ENCODE results near the gene AQP9. TPM values are rescaled to one million over a fixed set of nuclear protein-coding genes. Genes with fewer than 3 reads are reported as not detected.

Gene AQP9
- total and polyA plus RNA-seq, 8 donors: 0.30 to 6.0 (median 1.5) TPM; not detected in 1

DNA sequence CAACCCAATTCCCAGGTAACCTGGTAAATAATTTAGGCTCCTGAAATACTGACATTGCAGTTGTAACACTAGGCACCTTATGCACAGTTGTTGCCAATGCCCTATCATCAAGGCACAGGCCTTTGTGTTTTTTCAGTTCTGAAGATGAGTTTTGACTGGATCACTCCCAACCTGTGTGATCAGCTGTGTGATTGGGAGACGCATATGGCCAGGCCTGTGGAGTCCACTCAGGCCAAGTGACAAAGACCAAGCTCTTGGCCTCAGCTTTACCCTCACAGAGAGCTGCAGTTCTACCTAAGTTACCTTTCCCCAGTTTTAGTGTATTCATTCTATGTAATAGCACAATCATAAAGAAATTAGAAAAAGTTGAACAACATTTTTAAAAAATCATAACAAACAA, 19.2 kb upstream of the AQP9 start:
- no peak overlapping the region for H3K27ac ChIP-seq
- no peaks in the 10 kb centered on the region for H3K4me1 ChIP-seq
- DNase-seq: no peak
- TF ChIP-seq, protein P1, sequence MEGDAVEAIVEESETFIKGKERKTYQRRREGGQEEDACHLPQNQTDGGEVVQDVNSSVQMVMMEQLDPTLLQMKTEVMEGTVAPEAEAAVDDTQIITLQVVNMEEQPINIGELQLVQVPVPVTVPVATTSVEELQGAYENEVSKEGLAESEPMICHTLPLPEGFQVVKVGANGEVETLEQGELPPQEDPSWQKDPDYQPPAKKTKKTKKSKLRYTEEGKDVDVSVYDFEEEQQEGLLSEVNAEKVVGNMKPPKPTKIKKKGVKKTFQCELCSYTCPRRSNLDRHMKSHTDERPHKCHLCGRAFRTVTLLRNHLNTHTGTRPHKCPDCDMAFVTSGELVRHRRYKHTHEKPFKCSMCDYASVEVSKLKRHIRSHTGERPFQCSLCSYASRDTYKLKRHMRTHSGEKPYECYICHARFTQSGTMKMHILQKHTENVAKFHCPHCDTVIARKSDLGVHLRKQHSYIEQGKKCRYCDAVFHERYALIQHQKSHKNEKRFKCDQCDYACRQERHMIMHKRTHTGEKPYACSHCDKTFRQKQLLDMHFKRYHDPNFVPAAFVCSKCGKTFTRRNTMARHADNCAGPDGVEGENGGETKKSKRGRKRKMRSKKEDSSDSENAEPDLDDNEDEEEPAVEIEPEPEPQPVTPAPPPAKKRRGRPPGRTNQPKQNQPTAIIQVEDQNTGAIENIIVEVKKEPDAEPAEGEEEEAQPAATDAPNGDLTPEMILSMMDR (IDR thresholded peaks at IDR 0.05): no peak
- TF ChIP-seq POLR2A (IDR thresholded peaks at IDR 0.05) (no peak), EP300 (IDR thresholded peaks at IDR 0.05) (no peak), POLR2AphosphoS5 (IDR thresholded peaks at IDR 0.05) (no peak)
- no peaks in the 10 kb centered on the region for H3K36me3 ChIP-seq
- intact Hi-C loops (cut with DNase I; ENCODE audit: low total_unique reads): no loop called here
- H3K9me3 ChIP-seq: no peaks in the 10 kb centered on the region
- WGBS, 5 donors: 90 to 100% (median 96%) methylated on average over 1 of the region's 1 CpG
- no peak overlapping the region for H3K4me3 ChIP-seq
- no peaks in the 10 kb centered on the region for H3K27me3 ChIP-seq

DNA sequence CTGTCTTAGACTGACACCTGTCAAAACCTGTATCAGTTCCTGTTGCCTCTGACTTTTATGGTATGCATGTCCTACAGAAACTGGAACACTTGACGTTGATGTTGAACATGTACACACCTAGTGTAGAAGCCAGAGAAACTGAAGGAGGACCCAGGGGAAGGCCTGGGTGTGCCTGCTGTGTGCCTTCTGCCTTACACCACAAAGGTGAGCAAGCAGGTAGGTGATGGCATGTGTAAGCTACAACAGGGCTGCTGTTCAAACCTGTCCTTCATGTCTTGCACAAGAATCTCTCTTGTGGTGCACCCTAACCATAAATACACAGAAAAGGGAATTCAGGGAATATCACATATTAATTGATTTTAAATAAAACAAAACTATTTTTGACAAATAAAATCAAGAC, 13.6 kb upstream of the AQP9 start:
- no peaks in the 10 kb centered on the region for H3K36me3 ChIP-seq
- intact Hi-C loops (cut with DNase I; ENCODE audit: low total_unique reads): no loop called here
- no peak for TF ChIP-seq EP300 (IDR thresholded peaks at IDR 0.05)
- WGBS, 5 donors: 88 to 100% (median 96%) methylated on average over 1 of the region's 1 CpG
- H3K9me3 ChIP-seq: peaks cover 0 to 13% (median 5%) of the 10 kb centered on the region in 4 donors
- H3K27me3 ChIP-seq: no peaks in the 10 kb centered on the region
- H3K4me3 ChIP-seq: no peak overlapping the region
- H3K4me1 ChIP-seq: no peaks in the 10 kb centered on the region
- H3K27ac ChIP-seq: no peak overlapping the region
- DNase-seq: no peak

DNA sequence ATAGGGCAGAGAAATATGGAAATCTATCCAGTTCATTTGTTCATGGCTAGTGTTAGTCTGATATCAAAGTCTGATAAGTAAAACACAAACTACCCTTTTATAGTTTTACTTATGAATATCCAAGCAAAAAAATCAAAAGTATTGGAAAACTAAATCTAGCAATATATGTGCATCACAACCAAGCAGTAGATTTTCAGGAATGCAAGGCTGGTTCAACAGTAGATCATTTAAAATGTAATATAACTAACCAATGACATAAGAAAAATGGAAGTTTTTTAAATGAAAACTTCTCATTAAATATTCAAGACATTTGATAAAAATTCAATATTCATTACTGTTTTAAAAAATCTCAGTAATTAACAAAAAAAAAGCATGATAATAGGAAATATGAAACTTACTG, 12.8 kb upstream of the AQP9 start:
- Histone ChIP-seq H3K27ac (no peak overlapping the region), H3K4me1 (no peaks in the 10 kb centered on the region), H3K4me3 (no peak overlapping the region), H3K9me3 (peaks cover 0 to 13% (median 5%) of the 10 kb centered on the region in 4 donors), H3K36me3 (no peaks in the 10 kb centered on the region), H3K27me3 (no peaks in the 10 kb centered on the region)
- no peak for TF ChIP-seq EP300 (IDR thresholded peaks at IDR 0.05)
- no peak for TF ChIP-seq POLR2A (IDR thresholded peaks at IDR 0.05)
- TF ChIP-seq POLR2AphosphoS5 (IDR thresholded peaks at IDR 0.05): no peak
- TF ChIP-seq, protein P1 (IDR thresholded peaks at IDR 0.05): no peak
- intact Hi-C loops (cut with DNase I; ENCODE audit: low total_unique reads): no loop called here
- no peak for DNase-seq

DNA sequence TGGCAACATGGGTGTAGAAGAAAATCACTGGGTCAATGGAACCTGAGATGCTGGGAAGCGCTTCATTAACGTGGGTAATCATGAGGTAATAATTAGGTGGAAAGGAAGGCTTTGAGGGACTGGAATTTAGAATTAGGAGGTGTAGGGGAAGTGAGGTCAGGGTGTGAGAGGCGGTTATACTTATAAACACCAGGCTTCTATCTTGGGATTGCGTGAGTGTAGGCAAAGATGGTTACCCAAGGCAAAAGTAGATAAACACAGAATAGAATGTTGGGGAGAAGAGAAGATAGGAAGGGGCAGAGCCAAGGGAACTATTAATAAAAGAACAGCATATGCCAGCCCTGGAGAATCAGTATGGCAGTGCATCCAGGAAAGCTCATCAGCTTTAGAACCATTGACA, 3.3 kb upstream of the AQP9 start:
- 64 to 85% (median 81%) methylated on average over 4 of the region's 4 CpGs for WGBS, 5 donors
- Histone ChIP-seq H3K4me1 (no peaks in the 10 kb centered on the region), H3K27ac (no peak overlapping the region), H3K9me3 (no peaks in the 10 kb centered on the region), H3K27me3 (peaks cover 0 to 7% (median 0%) of the 10 kb centered on the region in 3 donors), H3K36me3 (no peaks in the 10 kb centered on the region), H3K4me3 (no peak overlapping the region)
- DNase-seq: no peak
- intact Hi-C loops (cut with DNase I; ENCODE audit: low total_unique reads): no loop called here
- TF ChIP-seq EP300 (IDR thresholded peaks at IDR 0.05) (no peak), POLR2AphosphoS5 (IDR thresholded peaks at IDR 0.05) (no peak), POLR2A (IDR thresholded peaks at IDR 0.05) (no peak)
- TF ChIP-seq, protein P1 (IDR thresholded peaks at IDR 0.05): no peak

DNA sequence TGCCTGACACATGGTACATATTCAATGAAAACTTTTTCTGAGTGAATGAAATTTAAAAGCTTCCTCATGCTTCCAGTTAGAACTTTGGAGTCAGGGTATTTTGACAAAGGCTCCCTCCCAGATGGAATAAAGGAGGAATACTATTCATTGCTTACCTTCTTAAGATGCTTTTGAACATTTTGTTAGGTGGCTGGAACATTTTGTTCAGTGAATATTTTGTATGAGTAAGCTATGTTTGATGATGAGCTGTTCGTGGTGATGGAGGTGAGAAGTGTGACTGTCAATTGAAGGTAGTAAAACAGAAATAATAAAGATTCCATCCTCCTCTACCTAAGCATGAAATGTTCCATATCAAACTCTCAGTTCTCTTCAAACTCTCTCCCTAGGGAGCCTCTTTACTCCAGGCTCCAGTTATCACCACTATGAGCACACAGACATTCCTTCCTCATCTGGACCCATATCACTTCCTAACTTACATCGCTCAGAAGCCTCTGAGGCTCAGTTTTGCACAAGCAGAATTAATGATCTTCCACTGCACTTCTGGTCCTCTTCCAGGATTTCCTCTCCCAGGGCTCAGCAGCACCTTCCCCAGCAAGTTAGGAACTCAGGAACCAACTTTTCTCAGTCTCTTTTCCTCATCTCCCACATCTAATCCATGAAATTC, 2.5 kb upstream of the AQP9 start:
- Histone ChIP-seq H3K9me3 (no peaks in the 10 kb centered on the region), H3K27me3 (peaks cover 0 to 7% (median 0%) of the 10 kb centered on the region in 3 donors), H3K27ac (no peak overlapping the region), H3K4me1 (no peaks in the 10 kb centered on the region), H3K36me3 (no peaks in the 10 kb centered on the region), H3K4me3 (no peak overlapping the region)
- DNase-seq: no peak
- WGBS, 5 donors: 75 to 91% (median 83%) methylated on average over 2 of the region's 2 CpGs
- intact Hi-C loops (cut with DNase I; ENCODE audit: low total_unique reads): no loop called here
- no peak for TF ChIP-seq POLR2AphosphoS5 (IDR thresholded peaks at IDR 0.05)
- TF ChIP-seq POLR2A (IDR thresholded peaks at IDR 0.05): no peak
- TF ChIP-seq, protein P1 (IDR thresholded peaks at IDR 0.05): no peak
- TF ChIP-seq EP300 (IDR thresholded peaks at IDR 0.05): no peak

All from stomach (tissue), 9 donors.